Measurements from ENCODE around the gene COQ5.
A peak's percentile ranks its signal among the peaks of the same experiment; 100 is the strongest.

The COQ5 gene

DNA sequence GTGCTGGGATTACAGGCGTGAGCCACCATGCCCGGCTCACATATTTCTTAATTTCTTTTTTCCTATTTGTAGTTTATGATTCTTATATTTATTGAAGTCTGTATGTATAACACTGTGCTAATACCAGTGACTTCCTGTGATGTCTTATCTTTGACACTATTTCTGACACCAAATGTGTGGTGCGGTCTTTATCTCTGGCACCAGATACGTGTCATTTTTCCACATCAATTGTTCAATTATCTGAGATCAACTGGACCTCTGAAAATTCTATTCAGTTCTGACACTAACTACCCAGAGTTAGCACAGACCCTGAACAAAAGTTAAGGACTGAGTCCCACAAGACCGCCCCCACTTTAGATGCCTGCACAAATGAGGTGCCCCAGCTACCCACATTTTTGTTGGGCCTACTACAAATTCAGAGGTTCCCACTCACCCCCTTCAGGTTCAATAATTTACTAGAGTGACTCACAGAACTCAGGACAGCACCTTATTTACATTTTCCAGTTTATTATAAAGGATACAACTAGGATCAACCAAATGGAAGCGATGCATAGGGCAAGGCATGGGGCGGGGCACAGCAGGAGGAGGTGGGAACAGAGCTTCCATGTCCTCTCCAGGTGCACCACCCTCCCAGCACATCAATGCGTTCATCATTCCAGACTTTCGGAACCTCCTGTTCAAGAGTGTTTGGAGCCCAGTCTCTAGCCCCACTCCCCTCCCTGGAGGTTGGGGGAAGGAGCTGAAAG lies 47.8 kb downstream of the COQ5 start:
- DNase-seq (ENCODE audit: low read depth), result no peak
- no peak overlapping the region for H3K4me3 ChIP-seq (replicated peaks; ENCODE audit: low read depth, low read length)
- TF ChIP-seq, protein P1, sequence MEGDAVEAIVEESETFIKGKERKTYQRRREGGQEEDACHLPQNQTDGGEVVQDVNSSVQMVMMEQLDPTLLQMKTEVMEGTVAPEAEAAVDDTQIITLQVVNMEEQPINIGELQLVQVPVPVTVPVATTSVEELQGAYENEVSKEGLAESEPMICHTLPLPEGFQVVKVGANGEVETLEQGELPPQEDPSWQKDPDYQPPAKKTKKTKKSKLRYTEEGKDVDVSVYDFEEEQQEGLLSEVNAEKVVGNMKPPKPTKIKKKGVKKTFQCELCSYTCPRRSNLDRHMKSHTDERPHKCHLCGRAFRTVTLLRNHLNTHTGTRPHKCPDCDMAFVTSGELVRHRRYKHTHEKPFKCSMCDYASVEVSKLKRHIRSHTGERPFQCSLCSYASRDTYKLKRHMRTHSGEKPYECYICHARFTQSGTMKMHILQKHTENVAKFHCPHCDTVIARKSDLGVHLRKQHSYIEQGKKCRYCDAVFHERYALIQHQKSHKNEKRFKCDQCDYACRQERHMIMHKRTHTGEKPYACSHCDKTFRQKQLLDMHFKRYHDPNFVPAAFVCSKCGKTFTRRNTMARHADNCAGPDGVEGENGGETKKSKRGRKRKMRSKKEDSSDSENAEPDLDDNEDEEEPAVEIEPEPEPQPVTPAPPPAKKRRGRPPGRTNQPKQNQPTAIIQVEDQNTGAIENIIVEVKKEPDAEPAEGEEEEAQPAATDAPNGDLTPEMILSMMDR (IDR thresholded peaks at IDR 0.05; ENCODE audit: low read length, missing control alignments), result no peak

DNA sequence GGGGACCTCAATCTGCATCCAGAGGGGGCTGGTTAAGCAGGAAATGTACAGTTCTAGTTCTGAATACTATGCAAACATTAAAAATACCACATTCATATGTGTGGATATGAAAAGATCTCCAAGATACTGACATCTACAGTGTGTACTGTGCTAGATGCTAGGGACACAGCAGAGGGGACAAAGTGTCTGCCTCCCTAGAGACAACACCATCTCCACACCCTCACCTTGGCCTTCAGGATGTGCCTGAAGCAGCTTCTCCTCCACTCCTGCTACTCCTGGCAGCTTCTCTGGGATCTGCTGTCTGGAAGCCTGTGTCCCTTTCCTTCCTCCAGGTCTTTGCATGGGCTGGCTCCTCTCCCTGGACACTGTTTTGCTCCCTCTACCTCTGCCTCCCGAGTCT lies 48.7 kb downstream of the COQ5 start:
- TF ChIP-seq, protein P1 (IDR thresholded peaks at IDR 0.05; ENCODE audit: low read length, missing control alignments), result no peak
- no peak for DNase-seq (ENCODE audit: low read depth)
- H3K4me3 ChIP-seq (replicated peaks; ENCODE audit: low read depth, low read length), result no peak overlapping the region

DNA sequence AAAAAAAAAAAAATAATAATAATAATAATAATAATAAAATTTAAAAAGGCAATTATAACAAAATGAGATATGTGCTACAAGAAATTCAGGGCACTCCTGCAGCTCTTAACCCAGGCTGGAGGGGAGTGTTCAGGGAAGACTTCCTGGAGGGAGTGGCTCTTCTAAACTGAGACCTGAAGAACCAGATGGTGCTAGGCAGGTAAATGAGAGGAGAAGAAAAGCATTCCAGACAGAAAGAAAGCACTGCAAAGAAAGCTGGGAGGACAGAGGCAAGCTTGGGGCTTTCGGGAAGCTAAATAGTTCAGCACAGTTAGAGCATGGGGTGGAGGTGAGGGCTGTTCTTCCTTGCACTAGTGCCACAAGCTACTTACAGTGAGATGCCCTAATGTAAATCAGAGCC lies 49.5 kb downstream of the COQ5 start:
- H3K4me3 ChIP-seq (replicated peaks; ENCODE audit: low read depth, low read length), result no peak overlapping the region
- no peak for DNase-seq (ENCODE audit: low read depth)
- TF ChIP-seq, protein P1 (IDR thresholded peaks at IDR 0.05; ENCODE audit: low read length, missing control alignments), result no peak

DNA sequence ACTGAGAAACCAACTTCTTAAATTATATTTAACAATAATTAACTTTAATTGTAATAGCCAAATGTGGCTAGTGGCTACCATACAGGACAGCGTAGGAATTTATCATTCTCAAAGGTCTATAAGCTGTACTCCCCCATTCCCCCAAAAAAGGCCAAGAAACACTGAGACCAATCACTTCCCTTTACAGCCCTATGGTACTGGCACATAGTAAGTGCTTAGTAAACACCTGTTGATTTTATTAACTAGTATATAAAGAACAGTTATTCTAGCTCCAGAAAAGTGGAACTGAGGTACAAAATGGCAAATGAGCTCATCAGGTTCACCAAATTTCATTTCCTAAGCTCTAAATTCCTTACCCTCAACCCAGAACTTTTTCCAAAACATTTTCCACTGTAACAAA lies 53.3 kb downstream of the COQ5 start:
- TF ChIP-seq, protein P1 (IDR thresholded peaks at IDR 0.05; ENCODE audit: low read length, missing control alignments), result no peak
- no peak overlapping the region for H3K4me3 ChIP-seq (replicated peaks; ENCODE audit: low read depth, low read length)
- DNase-seq (ENCODE audit: low read depth), result no peak

DNA sequence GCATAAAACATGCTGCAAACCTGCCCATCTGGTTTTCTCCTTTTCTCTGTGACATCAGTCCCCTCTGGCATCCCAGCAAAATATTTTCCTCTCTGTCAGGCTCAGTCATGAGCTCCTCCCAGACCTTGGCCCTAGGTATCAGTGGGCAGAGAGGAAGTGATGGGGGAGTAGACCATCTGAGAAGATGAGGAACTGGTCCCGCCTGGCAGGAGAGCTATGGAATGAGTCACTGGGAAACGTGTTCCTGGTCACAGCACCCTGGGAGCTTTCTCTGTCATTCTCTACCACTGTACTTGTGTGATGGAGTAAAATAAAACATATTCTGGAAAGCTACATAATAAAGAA lies 54.4 kb downstream of the COQ5 start:
- H3K4me3 ChIP-seq (replicated peaks; ENCODE audit: low read depth, low read length), result no peak overlapping the region
- peak; percentile 65 for DNase-seq (ENCODE audit: low read depth)
- TF ChIP-seq, protein P1 (IDR thresholded peaks at IDR 0.05; ENCODE audit: low read length, missing control alignments), result no peak

DNA sequence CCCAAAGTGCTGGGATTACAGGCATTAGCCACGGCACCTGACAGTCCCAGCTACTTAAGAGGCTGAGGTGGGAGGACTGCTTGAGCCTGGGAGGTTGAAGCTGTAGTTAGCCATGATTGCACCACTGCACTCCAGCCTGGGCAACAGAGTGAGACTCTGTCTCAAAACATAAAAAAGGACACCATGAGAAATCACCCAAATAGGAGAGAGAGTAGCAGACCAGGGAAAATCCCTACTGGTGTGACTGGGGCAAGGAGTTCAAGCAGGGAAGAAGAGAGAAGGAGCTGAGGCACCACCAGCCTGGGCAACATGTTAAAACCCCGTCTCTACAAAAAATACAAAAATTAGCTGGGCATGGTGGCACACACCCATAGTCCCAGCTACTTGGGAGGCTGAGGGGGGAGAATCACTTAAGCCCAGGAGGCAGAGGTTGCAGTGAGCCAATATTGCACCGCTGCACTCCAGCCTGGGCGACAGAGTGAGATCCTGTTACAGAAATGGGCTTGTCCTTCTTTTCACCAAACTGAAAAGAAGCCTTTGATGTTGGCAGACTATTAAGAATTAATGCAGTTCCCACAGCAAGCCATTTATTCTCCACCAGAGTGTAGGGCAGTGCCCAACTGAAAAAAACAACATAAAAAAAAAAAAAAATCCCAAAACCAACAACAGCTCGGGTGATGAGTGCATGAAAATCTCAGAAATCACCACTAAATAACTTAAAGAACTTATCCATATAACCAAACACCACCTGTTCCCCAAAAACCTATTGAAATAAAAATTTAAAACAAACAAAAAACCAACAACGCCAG lies 54.9 kb downstream of the COQ5 start:
- TF ChIP-seq, protein P1 (IDR thresholded peaks at IDR 0.05; ENCODE audit: low read length, missing control alignments), result no peak
- H3K4me3 ChIP-seq (replicated peaks; ENCODE audit: low read depth, low read length), result no peak overlapping the region
- no peak for DNase-seq (ENCODE audit: low read depth)
